ENCODE results near the gene ITGB6. TPM values are rescaled to one million over a fixed set of nuclear protein-coding genes. Genes with fewer than 3 reads are reported as not detected.

Gene ITGB6
- total RNA-seq, 3 donors from 2014 or later (not counting 1 experiment from before 2014, with no cell fraction given): not detected

- no peak for DNase-seq
- no peak for ATAC-seq
- no peak overlapping the region for H3K4me3 Mint-ChIP-seq
- H3K27me3 Mint-ChIP-seq (ENCODE audit: low read depth in 2 of 2): peaks cover 23 to 24% of the 10 kb centered on the region in 2 donors
- no peaks in the 10 kb centered on the region for H3K4me1 ChIP-seq (ENCODE audit: control insufficient read depth, insufficient read depth, low read length)
- H3K27ac ChIP-seq (ENCODE audit: low read length): no peak overlapping the region
- no peaks in the 10 kb centered on the region for H3K9me3 ChIP-seq (ENCODE audit: control insufficient read depth, insufficient read depth, low read length)
- H3K27ac Mint-ChIP-seq: no peak overlapping the region
- no peaks in the 10 kb centered on the region for H3K9me3 Mint-ChIP-seq
- H3K36me3 Mint-ChIP-seq: no peaks in the 10 kb centered on the region
- H3K36me3 ChIP-seq (ENCODE audit: control insufficient read depth, insufficient read depth, low read length): no peaks in the 10 kb centered on the region
- TF ChIP-seq, protein P1, sequence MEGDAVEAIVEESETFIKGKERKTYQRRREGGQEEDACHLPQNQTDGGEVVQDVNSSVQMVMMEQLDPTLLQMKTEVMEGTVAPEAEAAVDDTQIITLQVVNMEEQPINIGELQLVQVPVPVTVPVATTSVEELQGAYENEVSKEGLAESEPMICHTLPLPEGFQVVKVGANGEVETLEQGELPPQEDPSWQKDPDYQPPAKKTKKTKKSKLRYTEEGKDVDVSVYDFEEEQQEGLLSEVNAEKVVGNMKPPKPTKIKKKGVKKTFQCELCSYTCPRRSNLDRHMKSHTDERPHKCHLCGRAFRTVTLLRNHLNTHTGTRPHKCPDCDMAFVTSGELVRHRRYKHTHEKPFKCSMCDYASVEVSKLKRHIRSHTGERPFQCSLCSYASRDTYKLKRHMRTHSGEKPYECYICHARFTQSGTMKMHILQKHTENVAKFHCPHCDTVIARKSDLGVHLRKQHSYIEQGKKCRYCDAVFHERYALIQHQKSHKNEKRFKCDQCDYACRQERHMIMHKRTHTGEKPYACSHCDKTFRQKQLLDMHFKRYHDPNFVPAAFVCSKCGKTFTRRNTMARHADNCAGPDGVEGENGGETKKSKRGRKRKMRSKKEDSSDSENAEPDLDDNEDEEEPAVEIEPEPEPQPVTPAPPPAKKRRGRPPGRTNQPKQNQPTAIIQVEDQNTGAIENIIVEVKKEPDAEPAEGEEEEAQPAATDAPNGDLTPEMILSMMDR (IDR thresholded peaks at IDR 0.05): no peak
- intact Hi-C loops (cut with micrococcal nuclease): no loop called here
- H3K27me3 ChIP-seq (ENCODE audit: control insufficient read depth, insufficient read depth, low read length): no peaks in the 10 kb centered on the region
- WGBS (ENCODE audit: insufficient coverage): 83% methylated on average over 7 of the region's 7 CpGs
- no peaks in the 10 kb centered on the region for H3K4me1 Mint-ChIP-seq
- no peak overlapping the region for H3K4me3 ChIP-seq (ENCODE audit: low read length)
Observed at GRCh38 chr2:160222546-160223283, 22.6 kb upstream of the ITGB6 start.

DNA sequence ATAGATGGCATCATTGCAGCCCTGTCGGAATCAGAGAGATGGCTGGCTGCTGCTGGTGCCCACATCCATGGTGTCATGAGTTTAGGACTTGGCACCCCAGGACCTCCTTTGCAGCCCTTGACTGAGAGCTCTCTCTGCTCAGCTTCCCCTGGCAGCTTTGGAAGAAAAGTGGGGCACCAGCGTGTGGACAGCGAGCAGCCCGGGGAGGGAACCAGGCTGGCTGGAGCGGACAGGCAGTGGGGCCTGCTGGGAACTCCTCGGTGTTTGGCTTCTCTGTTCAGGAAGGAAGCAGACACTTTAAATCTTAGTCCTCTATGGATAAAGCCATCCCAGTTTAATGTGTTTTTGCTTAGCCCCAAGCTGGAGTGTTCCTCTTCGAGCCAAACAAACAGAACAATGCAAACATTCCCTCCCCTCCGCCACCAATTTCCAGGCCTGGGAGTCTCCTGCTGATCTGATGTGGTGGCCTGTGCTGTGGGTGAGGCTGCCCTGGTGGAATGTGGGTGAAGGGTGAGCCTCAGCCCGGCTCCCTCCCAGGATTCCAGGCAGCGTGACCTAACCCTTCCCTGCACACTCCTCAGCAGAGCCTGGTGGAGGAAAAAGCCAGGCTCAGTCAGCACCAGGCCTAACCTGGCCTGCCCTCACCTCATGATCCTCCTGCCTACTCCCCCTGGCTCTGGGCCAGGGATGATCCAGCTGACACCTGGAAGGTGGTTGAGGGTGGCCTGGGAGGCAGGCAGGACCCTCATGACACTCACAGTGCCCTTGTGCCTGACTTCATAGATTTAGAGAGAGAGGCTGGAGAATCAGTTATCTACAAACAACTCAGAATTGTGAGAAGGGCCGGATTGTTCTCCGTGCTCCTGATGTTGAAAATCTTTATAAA, 21.6 kb upstream of the ITGB6 start:
- Histone ChIP-seq H3K4me3 (ENCODE audit: low read length) (no peak overlapping the region), H3K4me1 (ENCODE audit: control insufficient read depth, insufficient read depth, low read length) (no peaks in the 10 kb centered on the region), H3K27ac (ENCODE audit: low read length) (no peak overlapping the region), H3K27me3 (ENCODE audit: control insufficient read depth, insufficient read depth, low read length) (no peaks in the 10 kb centered on the region), H3K9me3 (ENCODE audit: control insufficient read depth, insufficient read depth, low read length) (no peaks in the 10 kb centered on the region), H3K36me3 (ENCODE audit: control insufficient read depth, insufficient read depth, low read length) (no peaks in the 10 kb centered on the region)
- Mint-ChIP-seq H3K4me1 (no peaks in the 10 kb centered on the region), H3K9me3 (no peaks in the 10 kb centered on the region), H3K27me3 (ENCODE audit: low read depth in 2 of 2) (peaks cover 21 to 27% of the 10 kb centered on the region in 2 donors), H3K36me3 (no peaks in the 10 kb centered on the region), H3K4me3 (no peak overlapping the region), H3K27ac (no peak overlapping the region)
- TF ChIP-seq, protein P1 (IDR thresholded peaks at IDR 0.05): no peak
- ATAC-seq: no peak
- intact Hi-C loops (cut with micrococcal nuclease): no loop called here
- WGBS (ENCODE audit: insufficient coverage): 92% methylated on average over 12 of the region's 12 CpGs
- DNase-seq: no peak

DNA sequence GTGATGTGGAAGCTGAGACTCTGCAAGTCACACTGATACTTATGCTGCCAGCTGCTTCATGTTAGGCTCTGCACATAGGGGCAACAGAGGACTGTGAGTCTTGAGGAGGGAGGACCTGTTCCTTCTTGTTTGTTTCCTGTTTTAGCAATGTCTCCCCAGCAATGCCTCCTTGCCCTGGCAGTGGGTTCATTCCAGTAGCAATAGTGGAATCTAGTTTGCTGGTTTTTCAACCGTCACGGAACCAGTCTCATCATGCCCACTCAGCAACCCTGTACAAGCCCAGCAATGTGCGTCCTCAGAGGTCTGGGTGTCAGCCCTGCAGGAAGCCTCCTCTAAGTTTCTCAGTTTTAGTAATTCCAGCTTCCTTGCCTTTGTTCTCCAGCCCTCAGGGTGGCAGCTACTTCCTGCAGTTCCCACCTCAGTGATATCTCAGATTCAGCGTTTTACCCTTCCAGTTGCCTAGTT, 20.5 kb upstream of the ITGB6 start:
- TF ChIP-seq, protein P1 (IDR thresholded peaks at IDR 0.05): no peak
- Mint-ChIP-seq H3K4me3 (no peak overlapping the region), H3K36me3 (no peaks in the 10 kb centered on the region), H3K27me3 (ENCODE audit: low read depth in 2 of 2) (peaks cover 29 to 37% of the 10 kb centered on the region in 2 donors), H3K9me3 (no peaks in the 10 kb centered on the region), H3K4me1 (peaks cover 2% of the 10 kb centered on the region in 2 donors), H3K27ac (no peak overlapping the region)
- Histone ChIP-seq H3K36me3 (ENCODE audit: control insufficient read depth, insufficient read depth, low read length) (no peaks in the 10 kb centered on the region), H3K4me1 (ENCODE audit: control insufficient read depth, insufficient read depth, low read length) (no peaks in the 10 kb centered on the region), H3K9me3 (ENCODE audit: control insufficient read depth, insufficient read depth, low read length) (no peaks in the 10 kb centered on the region), H3K27me3 (ENCODE audit: control insufficient read depth, insufficient read depth, low read length) (no peaks in the 10 kb centered on the region), H3K4me3 (ENCODE audit: low read length) (no peak overlapping the region), H3K27ac (ENCODE audit: low read length) (no peak overlapping the region)
- intact Hi-C loops (cut with micrococcal nuclease): no loop called here
- DNase-seq: no peak
- 58% methylated on average over 4 of the region's 4 CpGs for WGBS (ENCODE audit: insufficient coverage)
- no peak for ATAC-seq
